ENCODE measurements around the gene HSF4. TPM values are rescaled to one million over a fixed set of nuclear protein-coding genes. Genes with fewer than 3 reads are reported as not detected.

The HSF4 gene
- total and polyA plus RNA-seq, 2 donors (not counting 3 experiments of a cell fraction or from before 2014, with no cell fraction given): 4.8 to 5.5 TPM

- FAIRE-seq (no peak), DNase-seq (ENCODE audit: low read depth, low spot score) (no peak)
- Histone ChIP-seq H3K27ac (ENCODE audit: insufficient read depth, low read depth, low read length) (no peak overlapping the region), H3K4me3 (replicated peaks in 1 of 3; ENCODE audit: insufficient read depth in 1 of 3, low read depth in 1 of 3, low read length in 3 of 3) (no peak overlapping the region), H3K27me3 (ENCODE audit: control insufficient read depth in 2 of 2, insufficient read depth in 2 of 2, low read length in 2 of 2) (no peaks in the 10 kb centered on the region), H3K4me1 (ENCODE audit: control insufficient read depth, extremely low read depth, insufficient read depth, low read length) (no peaks in the 10 kb centered on the region), H3K79me2 (ENCODE audit: control insufficient read depth, insufficient read depth, low read length) (peaks cover 17% of the 10 kb centered on the region), H3K9ac (replicated peaks; ENCODE audit: extremely low read depth, insufficient read depth, low read length) (no peak overlapping the region), H3K9me3 (replicated peaks; ENCODE audit: control insufficient read depth, insufficient read depth, low read length) (no peaks in the 10 kb centered on the region), H3K4me2 (ENCODE audit: insufficient read depth, low read length) (no peak overlapping the region), H2AFZ (ENCODE audit: low read depth, low read length) (no peak overlapping the region), H4K20me1 (replicated peaks; ENCODE audit: control insufficient read depth, extremely low read depth, insufficient read depth, low read length) (no peaks in the 10 kb centered on the region), H3K9me1 (replicated peaks; ENCODE audit: control insufficient read depth, extremely low read depth, insufficient read depth, low read length) (no peaks in the 10 kb centered on the region), H3K36me3 (ENCODE audit: control insufficient read depth in 2 of 2, extremely low read depth in 1 of 2, insufficient read depth in 2 of 2, low read length in 2 of 2) (peaks cover 0 to 4% of the 10 kb centered on the region in 2 experiments)
- BruUV-seq (replicated peaks): no TSS peak
- ChIA-PET CTCF (interaction anchor here (1.1 to 4.1 kb wide), 2 partner anchors 38 to 229 kb away, joined by 3 to 20 read pairs; no protein-coding TSS in a partner anchor), POLR2A (no interaction called here)
- TF ChIP-seq, protein P1, sequence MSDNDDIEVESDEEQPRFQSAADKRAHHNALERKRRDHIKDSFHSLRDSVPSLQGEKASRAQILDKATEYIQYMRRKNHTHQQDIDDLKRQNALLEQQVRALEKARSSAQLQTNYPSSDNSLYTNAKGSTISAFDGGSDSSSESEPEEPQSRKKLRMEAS (IDR thresholded peaks at IDR 0.05; ENCODE audit: insufficient read depth, insufficient read length): no peak
- no peak for TF ChIP-seq MYC (IDR thresholded peaks at IDR 0.05; ENCODE audit: low read depth, low read length)
- no peak for TF ChIP-seq POLR2A (IDR thresholded peaks at IDR 0.05; ENCODE audit: low read depth, low read length)
- TF ChIP-seq JUN (IDR thresholded peaks at IDR 0.05; ENCODE audit: borderline replicate concordance, insufficient read depth, insufficient read length, low read depth): no peak
- TF ChIP-seq CTCF (IDR thresholded peaks at IDR 0.05; ENCODE audit: extremely low read depth in 1 of 2, insufficient read depth in 1 of 2, low read depth in 1 of 2, low read length in 2 of 2): no peak
- no peak for TF ChIP-seq GATA2 (IDR thresholded peaks at IDR 0.05; ENCODE audit: insufficient read depth, insufficient read length, low read depth, low read length)
- TF ChIP-seq EZH2 (IDR thresholded peaks at IDR 0.05; ENCODE audit: borderline replicate concordance, low read depth, low read length, severe bottlenecking): no peak
- no peak for TF ChIP-seq FOS (IDR thresholded peaks at IDR 0.05; ENCODE audit: borderline replicate concordance, insufficient read depth, low read length)
- TF ChIP-seq POLR2AphosphoS5 (IDR thresholded peaks at IDR 0.05; ENCODE audit: insufficient read depth, low read depth, low read length): no peak
- intact Hi-C loops (cut with micrococcal nuclease) (no loop called here), dilution Hi-C loops (cut with MboI; ENCODE audit: extremely low pct_ligation_motif_present, low sequenced_read_pairs) (no loop called here)
Observed at GRCh38 chr16:67117716-67118115, 46.8 kb upstream of the HSF4 start.

Data from endothelial cell of umbilical vein (primary cell).